WTC11 (cell line): ENCODE measurements around the gene VEPH1. TPM values are rescaled to one million over a fixed set of nuclear protein-coding genes. Genes with fewer than 3 reads are reported as not detected.

Experiments
- ATAC-seq: fragments of 200-7000 bp; cut with Tn5 transposase; 2 replicates; pipeline ENCODE4 v1.10.0; 2021; ENCODE audit warnings: mild to moderate bottlenecking, moderate library complexity
- CTCF ChIA-PET: fragments of 300-600 bp; sonication (Branson Sonifier 250); formaldehyde crosslinking; loops from one replicate; lab custom pipeline; 2021; ENCODE audit warnings: antibody characterized with exemption; lab: Charles Lee
- POLR2A ChIA-PET: fragments of 350-600 bp; sonication (Branson Sonifier 250); formaldehyde crosslinking; loops from one replicate; lab custom pipeline; 2021; ENCODE audit warnings: antibody characterized with exemption; lab: Charles Lee
- DNase-seq: peaks from one replicate; pipeline ENCODE4 v3.0.0; 2021; ENCODE audit warnings: low spot score
- H3K27ac Mint-ChIP-seq: 2 replicates; pipeline ENCODE4 v1.8.0; 2021; ENCODE audit warnings: mixed read lengths
- H3K27me3 Mint-ChIP-seq: 2 replicates; pipeline ENCODE4 v1.8.0; 2021; ENCODE audit warnings: low read depth, mild to moderate bottlenecking, moderate library complexity, mixed read lengths
- H3K36me3 Mint-ChIP-seq: 2 replicates; pipeline ENCODE4 v1.8.0; 2021; ENCODE audit warnings: mixed read lengths
- H3K4me1 Mint-ChIP-seq: 2 replicates; pipeline ENCODE4 v1.8.0; 2022; ENCODE audit warnings: mixed read lengths
- H3K4me3 Mint-ChIP-seq: 2 replicates; pipeline ENCODE4 v1.8.0; 2021; ENCODE audit warnings: mild to moderate bottlenecking, moderate library complexity, mixed read lengths
- H3K9me3 Mint-ChIP-seq: 2 replicates; pipeline ENCODE4 v1.8.0; 2021; ENCODE audit warnings: mixed read lengths
- ATF3 ChIP-seq: sonication (generic); formaldehyde crosslinking; conservative IDR thresholded peaks from 2 replicates; pipeline ENCODE4 v1.8.1; 2022; ENCODE audit warnings: mild to moderate bottlenecking, missing genetic modification reagents
- ATF6 ChIP-seq: sonication (generic); formaldehyde crosslinking; IDR thresholded peaks from 2 replicates; pipeline ENCODE4 v1.8.1; 2023; ENCODE audit warnings: mild to moderate bottlenecking, missing genetic modification reagents
- ESRRA ChIP-seq: sonication (generic); formaldehyde crosslinking; IDR thresholded peaks from 2 replicates; pipeline ENCODE4 v1.8.1; 2022; ENCODE audit warnings: mild to moderate bottlenecking, missing genetic modification reagents, borderline replicate concordance
- FOXJ3 ChIP-seq: sonication (generic); formaldehyde crosslinking; IDR thresholded peaks from 2 replicates; pipeline ENCODE4 v1.9.0; 2021; ENCODE audit warnings: missing genetic modification reagents, mild to moderate bottlenecking, borderline replicate concordance
- GTF2I ChIP-seq: fragments of 250-450 bp; sonication (Bioruptor Pico); conservative IDR thresholded peaks from 2 replicates; pipeline ENCODE4 v1.4.0; 2021; ENCODE audit warnings: mild to moderate bottlenecking
- IRF2 ChIP-seq: sonication (generic); formaldehyde crosslinking; IDR thresholded peaks from 2 replicates; pipeline ENCODE4 v1.8.0; 2022; ENCODE audit warnings: low read depth, missing genetic modification reagents, borderline replicate concordance
- JUN ChIP-seq: sonication (generic); formaldehyde crosslinking; IDR thresholded peaks from 2 replicates; pipeline ENCODE4 v1.8.0; 2023; ENCODE audit warnings: mild to moderate bottlenecking, missing genetic modification reagents
- MLX ChIP-seq: sonication (generic); formaldehyde crosslinking; IDR thresholded peaks from 2 replicates; pipeline ENCODE4 v1.8.1; 2023; ENCODE audit warnings: mild to moderate bottlenecking, missing genetic modification reagents, moderate library complexity
- NFYB ChIP-seq: sonication (generic); formaldehyde crosslinking; conservative IDR thresholded peaks from 2 replicates; pipeline ENCODE4 v1.8.0; 2022; ENCODE audit warnings: low read depth, missing genetic modification reagents
- NR3C1 ChIP-seq: sonication (generic); formaldehyde crosslinking; conservative IDR thresholded peaks from 2 replicates; pipeline ENCODE4 v1.8.1; 2023; ENCODE audit warnings: low read depth, mild to moderate bottlenecking, missing genetic modification reagents
- OVOL2 ChIP-seq: fragments of 250-450 bp; sonication (Bioruptor Pico); IDR thresholded peaks from 2 replicates; pipeline ENCODE4 v1.9.0; 2021; ENCODE audit warnings: mild to moderate bottlenecking, borderline replicate concordance
- SOX15 ChIP-seq: fragments of 250-450 bp; sonication (Bioruptor Pico); IDR thresholded peaks from 2 replicates; pipeline ENCODE4 v1.9.0; 2021; ENCODE audit warnings: mild to moderate bottlenecking
- SP1 ChIP-seq: sonication (generic); formaldehyde crosslinking; conservative IDR thresholded peaks from 2 replicates; pipeline ENCODE4 v1.8.1; 2022; ENCODE audit warnings: missing genetic modification reagents
- USF1 ChIP-seq: sonication (generic); formaldehyde crosslinking; IDR thresholded peaks from 2 replicates; pipeline ENCODE4 v1.8.0; 2022; ENCODE audit warnings: mild to moderate bottlenecking, missing genetic modification reagents
- USF2 ChIP-seq: sonication (generic); formaldehyde crosslinking; IDR thresholded peaks from 2 replicates; pipeline ENCODE4 v1.8.1; 2023; ENCODE audit warnings: mild to moderate bottlenecking, missing genetic modification reagents, moderate library complexity
- ZNF317 ChIP-seq: sonication (generic); formaldehyde crosslinking; IDR thresholded peaks from 2 replicates; pipeline ENCODE4 v1.8.1; 2023; ENCODE audit warnings: low read depth, mild to moderate bottlenecking, moderate library complexity, missing genetic modification reagents, borderline replicate concordance
- ZNF396 ChIP-seq: fragments of 250-450 bp; sonication (Bioruptor Pico); IDR thresholded peaks from 2 replicates; pipeline ENCODE4 v1.8.0; 2021; ENCODE audit warnings: mild to moderate bottlenecking, moderate library complexity, borderline replicate concordance
- ZNF425 ChIP-seq: fragments of 250-450 bp; sonication (Bioruptor Pico); conservative IDR thresholded peaks from 2 replicates; pipeline ENCODE4 v1.9.0; 2021; ENCODE audit warnings: mild to moderate bottlenecking
- ZNF512 ChIP-seq: sonication (generic); formaldehyde crosslinking; IDR thresholded peaks from 2 replicates; pipeline ENCODE4 v1.8.1; 2022; ENCODE audit warnings: missing genetic modification reagents, borderline replicate concordance
- ZNF671 ChIP-seq: fragments of 250-450 bp; sonication (Bioruptor Pico); IDR thresholded peaks from 2 replicates; pipeline ENCODE4 v1.8.0; 2021; ENCODE audit warnings: mild to moderate bottlenecking
- ZSCAN18 ChIP-seq: fragments of 250-450 bp; sonication (Bioruptor Pico); IDR thresholded peaks from 2 replicates; pipeline ENCODE4 v2.1.2; 2022; ENCODE audit warnings: mild to moderate bottlenecking, moderate library complexity
- total RNA-seq: library from RNA; stranded (reverse); gene quantifications from 3 replicates; pipeline ENCODE4 v1.2.3, GENCODE V29; 2021

The VEPH1 gene
- total RNA-seq, 1 experiment from 2014 or later: 10.8 TPM

- no peak for TF ChIP-seq ZSCAN18 (CRISPR knock-in tag)
- TF ChIP-seq FOXJ3 (CRISPR knock-in tag): no peak
- TF ChIP-seq, all 79 proteins: peak for 0
Measured at GRCh38 chr3:157531771-157532170, 28.6 kb upstream of the VEPH1 start (continued).

GRCh38 chr3:157531301-157531660 lies 28.1 kb upstream of the VEPH1 start:
- H3K9me3 Mint-ChIP-seq: 0 out of 2 replicates have a peak, but pooled peaks cover 5% of the 10 kb centered on the region
- H3K27ac Mint-ChIP-seq: no peak overlapping the region
- H3K27me3 Mint-ChIP-seq: no peaks in the 10 kb centered on the region
- no peak for ATAC-seq
- H3K4me3 Mint-ChIP-seq: no peak overlapping the region
- TF ChIP-seq ZNF512 (CRISPR knock-in tag) (no peak), ATF6 (no peak), NFYB (CRISPR knock-in tag) (no peak), ZSCAN18 (CRISPR knock-in tag) (no peak), GTF2I (no peak), USF1 (CRISPR knock-in tag) (no peak), MLX (CRISPR knock-in tag) (no peak), SP1 (CRISPR knock-in tag) (no peak), USF2 (no peak), NR3C1 (CRISPR knock-in tag) (no peak), IRF2 (no peak), ZNF671 (CRISPR knock-in tag) (no peak), ATF3 (CRISPR knock-in tag) (no peak), SOX15 (CRISPR knock-in tag) (no peak), ZNF425 (CRISPR knock-in tag) (no peak), ESRRA (CRISPR knock-in tag) (no peak), ZNF317 (no peak), ZNF396 (CRISPR knock-in tag) (no peak), JUN (CRISPR knock-in tag) (no peak), OVOL2 (no peak)
- TF ChIP-seq, all 79 proteins: peak for 0
- CTCF ChIA-PET: interaction anchor here (1.3 to 4.1 kb wide), 6 partner anchors 13 to 75 kb away, joined by 3 to 132 read pairs (median 25); no protein-coding TSS in a partner anchor
- no peaks in the 10 kb centered on the region for H3K36me3 Mint-ChIP-seq
- DNase-seq: no peak
- POLR2A ChIA-PET: interaction anchor here (1.0 to 1.9 kb wide), 2 partner anchors 12 to 94 kb away, joined by 3 to 6 read pairs; no protein-coding TSS in a partner anchor
- H3K4me1 Mint-ChIP-seq: no peaks in the 10 kb centered on the region
